MM.1S (cell line): ENCODE results near the gene GTF3C5.
"Not testable (repeated sequence)": the region's sequence is repeated elsewhere in the genome, so short reads cannot be mapped to it uniquely, and the experiment has no call there.

ENCODE experiments used
- DNase-seq: peaks from one replicate; pipeline ENCODE4 v3.0.0-alpha.2; 2015
- H2AFZ ChIP-seq: fragments of 300-600 bp; sonication (generic); 2 replicates; pipeline ENCODE4 v1.6.0; 2016; ENCODE audit warnings: antibody characterized with exemption, low read length
- H3F3A ChIP-seq: fragments of 300-600 bp; sonication (generic); 2 replicates; pipeline ENCODE4 v1.6.1; 2016; ENCODE audit warnings: mild to moderate bottlenecking, antibody characterized with exemption, low read length, moderate library complexity, mixed read lengths; ENCODE audit not compliant: insufficient read depth
- H3K27ac ChIP-seq: fragments of 300-600 bp; sonication (generic); 2 replicates; pipeline ENCODE4 v1.5.1; 2016; ENCODE audit warnings: mild to moderate bottlenecking, low read length
- H3K27me3 ChIP-seq: fragments of 300-600 bp; sonication (generic); replicated peaks from 2 replicates; pipeline ENCODE4 v1.6.0; 2016; ENCODE audit warnings: low read length; ENCODE audit not compliant: insufficient read depth
- H3K36me3 ChIP-seq: fragments of 300-600 bp; sonication (generic); replicated peaks from 2 replicates; pipeline ENCODE4 v1.6.1; 2016; ENCODE audit warnings: mild to moderate bottlenecking, low read length, mixed read lengths; ENCODE audit not compliant: insufficient read depth
- H3K4me1 ChIP-seq: fragments of 300-600 bp; sonication (generic); 2 replicates; pipeline ENCODE4 v1.6.1; 2016; ENCODE audit warnings: low read length, mixed read lengths
- H3K4me2 ChIP-seq: fragments of 300-600 bp; sonication (generic); 2 replicates; pipeline ENCODE4 v1.6.0; 2016; ENCODE audit warnings: low read depth, low read length
- H3K4me3 ChIP-seq: fragments of 300-600 bp; sonication (generic); 2 replicates; pipeline ENCODE4 v1.5.1; 2016; ENCODE audit warnings: low read length, mixed read lengths
- H3K79me2 ChIP-seq: fragments of 300-600 bp; sonication (generic); 2 replicates; pipeline ENCODE4 v1.6.1; 2016; ENCODE audit warnings: mixed run types, low read length, mixed read lengths
- H3K9ac ChIP-seq: fragments of 300-600 bp; sonication (generic); 2 replicates; pipeline ENCODE4 v1.6.1; 2016; ENCODE audit warnings: low read length, mixed read lengths
- H3K9me2 ChIP-seq: fragments of 300-600 bp; sonication (generic); replicated peaks from 2 replicates; pipeline ENCODE4 v1.6.1; 2016; ENCODE audit warnings: mild to moderate bottlenecking, low read length, mixed read lengths; ENCODE audit not compliant: insufficient read depth
- H3K9me3 ChIP-seq: fragments of 300-600 bp; sonication (generic); replicated peaks from 2 replicates; pipeline ENCODE4 v1.6.1; 2016; ENCODE audit warnings: mild to moderate bottlenecking, low read length, mixed read lengths; ENCODE audit not compliant: insufficient read depth
- H4K20me1 ChIP-seq: fragments of 300-600 bp; sonication (generic); 2 replicates; pipeline ENCODE4 v1.6.1; 2016; ENCODE audit warnings: mild to moderate bottlenecking, low read length, moderate library complexity, mixed read lengths; ENCODE audit not compliant: insufficient read depth
- CTCF ChIP-seq: fragments of 300-600 bp; sonication (generic); IDR thresholded peaks from 2 replicates; pipeline ENCODE4 v1.5.1; 2016; ENCODE audit warnings: antibody characterized with exemption, low read length, mixed read lengths
- EZH2 ChIP-seq: fragments of 300-600 bp; sonication (generic); optimal IDR thresholded peaks from 2 replicates; pipeline ENCODE3; 2017; ENCODE audit warnings: low read depth, mild to moderate bottlenecking, antibody characterized with exemption, low read length, mixed read lengths
- EZH2phosphoT487 ChIP-seq: fragments of 300-600 bp; sonication (generic); IDR thresholded peaks from 2 replicates; pipeline ENCODE4 v1.6.1; 2018; ENCODE audit warnings: antibody characterized with exemption, low read length

The GTF3C5 gene

GRCh38 chr9:133060417-133060841, 29.6 kb downstream of the GTF3C5 start:
- Histone ChIP-seq H3K4me2 (peak overlapping the region; percentile 37; the same call in 1 of the 2 replicates), H3F3A (peaks cover 3% of the 10 kb centered on the region; the same call in 1 of the 2 replicates), H3K4me3 (no peak overlapping the region), H3K27ac (peak overlapping the region; percentile 45; the same call in 1 of the 2 replicates), H3K9me2 (no peaks in the 10 kb centered on the region), H3K9me3 (no peaks in the 10 kb centered on the region), H3K4me1 (peaks cover 21% of the 10 kb centered on the region), H3K79me2 (no peaks in the 10 kb centered on the region), H3K9ac (no peak overlapping the region), H3K36me3 (no peaks in the 10 kb centered on the region), H2AFZ (no peak overlapping the region), H4K20me1 (no peaks in the 10 kb centered on the region), H3K27me3 (0 out of 2 replicates have a peak, but pooled peaks cover 4% of the 10 kb centered on the region)
- peak; percentile 45 for DNase-seq
- no peak; the same call in 1 of the 2 replicates for TF ChIP-seq CTCF
- no peak for TF ChIP-seq EZH2phosphoT487
- no peak for TF ChIP-seq EZH2

GRCh38 chr9:133061019-133061763, 30.4 kb downstream of the GTF3C5 start:
- not testable (repeated sequence) for H3K4me3 ChIP-seq, H2AFZ ChIP-seq, H3K79me2 ChIP-seq, H3K9me2 ChIP-seq, H3K9me3 ChIP-seq, H3K36me3 ChIP-seq, H3K27me3 ChIP-seq, H3F3A ChIP-seq, H4K20me1 ChIP-seq, H3K9ac ChIP-seq, DNase-seq
- Histone ChIP-seq H3K4me1 (peaks cover 21% of the 10 kb centered on the region), H3K4me2 (peak overlapping the region; percentile 21; the same call in 1 of the 2 replicates), H3K27ac (peak overlapping the region; percentile 52; the same call in 1 of the 2 replicates)

- H3K27me3 ChIP-seq, H3K36me3 ChIP-seq, H2AFZ ChIP-seq, H3F3A ChIP-seq, H3K9ac ChIP-seq, H3K9me3 ChIP-seq, DNase-seq, H4K20me1 ChIP-seq, H3K9me2 ChIP-seq, H3K79me2 ChIP-seq, H3K4me3 ChIP-seq: not testable (repeated sequence)
- H3K27ac ChIP-seq, result peak within 1 kb of the TSS; percentile 52; the same call in 1 of the 2 replicates
- H3K4me2 ChIP-seq, result peak within 1 kb of the TSS; percentile 21; the same call in 1 of the 2 replicates
- peaks cover 21% of the 10 kb centered on the region for H3K4me1 ChIP-seq
Measured at GRCh38 chr9:133061764-133062145, 31.0 kb downstream of the GTF3C5 start, which contains the start of gene CEL. Gene CEL, plus strand, starts transcription at chr9:133061981. Its CDS starts 22 bp downstream, at chr9:133062003.

- not testable (repeated sequence) for DNase-seq, H3K9ac ChIP-seq, H3K36me3 ChIP-seq, H4K20me1 ChIP-seq, H3K4me3 ChIP-seq, H3K9me3 ChIP-seq, H3F3A ChIP-seq, H2AFZ ChIP-seq, H3K4me2 ChIP-seq, H3K27ac ChIP-seq, H3K79me2 ChIP-seq, H3K9me2 ChIP-seq, H3K27me3 ChIP-seq
- H3K4me1 ChIP-seq, result peaks cover 21% of the 10 kb centered on the region
Measured at GRCh38 chr9:133062569-133062968, 31.8 kb downstream of the GTF3C5 start.
